Fibroblast of upper back skin (primary cell): ENCODE measurements around the gene ACAD10.
"Not testable (repeated sequence)": the region's sequence is repeated elsewhere in the genome, so short reads cannot be mapped to it uniquely, and the experiment has no call there.

Experiments
- DNase-seq: peaks from one replicate; pipeline ENCODE4 v3.0.0-alpha.2; 2013

Gene ACAD10

DNA sequence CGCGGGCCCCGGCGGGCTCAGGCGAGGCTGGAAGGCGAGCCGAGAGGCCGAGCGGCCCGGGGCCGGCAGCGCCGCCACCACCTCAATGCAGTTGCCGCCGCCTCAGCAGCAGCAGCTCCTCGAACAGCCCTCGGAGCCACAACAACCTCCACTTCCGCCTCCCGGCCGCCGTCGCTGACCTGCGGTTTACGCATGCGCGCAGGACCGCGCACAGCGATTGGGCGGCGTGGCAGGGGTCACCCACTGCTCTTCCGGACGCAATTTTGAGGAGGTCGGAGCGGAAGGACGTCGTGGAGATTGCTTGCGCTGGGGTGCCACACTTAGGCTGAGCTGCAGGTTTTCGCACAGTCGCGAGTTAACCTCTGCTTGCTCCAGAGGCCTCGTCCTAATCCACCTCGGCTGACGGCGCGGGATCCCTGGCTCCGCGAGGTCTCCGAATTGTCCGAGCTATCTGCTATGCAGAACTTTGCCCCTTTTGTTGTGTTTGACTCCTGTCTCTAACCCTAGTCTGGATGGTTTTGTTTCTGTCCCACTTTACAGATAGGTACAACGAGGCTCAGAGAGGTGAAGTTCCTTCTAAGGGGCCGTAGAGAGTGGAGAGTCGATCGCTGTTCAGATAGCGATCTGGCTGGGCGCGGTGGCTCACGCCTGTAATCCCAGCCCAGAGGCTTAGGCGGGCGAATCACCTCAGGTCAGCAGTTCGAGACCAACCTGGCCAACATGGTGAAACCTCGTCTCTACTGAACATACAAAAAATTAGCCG, at the start of gene ACAD10, which contains the start of gene BRAP:
ACAD10 (plus strand) TSS at position 243 of the 763 bp plus-strand sequence. CDS start 6,657 bp downstream, outside the sequence.
BRAP (minus strand) TSS at position 146 of the 763 bp plus-strand sequence. CDS start 164 bp downstream, outside the sequence.
- DNase-seq, result peak; percentile 92

DNA sequence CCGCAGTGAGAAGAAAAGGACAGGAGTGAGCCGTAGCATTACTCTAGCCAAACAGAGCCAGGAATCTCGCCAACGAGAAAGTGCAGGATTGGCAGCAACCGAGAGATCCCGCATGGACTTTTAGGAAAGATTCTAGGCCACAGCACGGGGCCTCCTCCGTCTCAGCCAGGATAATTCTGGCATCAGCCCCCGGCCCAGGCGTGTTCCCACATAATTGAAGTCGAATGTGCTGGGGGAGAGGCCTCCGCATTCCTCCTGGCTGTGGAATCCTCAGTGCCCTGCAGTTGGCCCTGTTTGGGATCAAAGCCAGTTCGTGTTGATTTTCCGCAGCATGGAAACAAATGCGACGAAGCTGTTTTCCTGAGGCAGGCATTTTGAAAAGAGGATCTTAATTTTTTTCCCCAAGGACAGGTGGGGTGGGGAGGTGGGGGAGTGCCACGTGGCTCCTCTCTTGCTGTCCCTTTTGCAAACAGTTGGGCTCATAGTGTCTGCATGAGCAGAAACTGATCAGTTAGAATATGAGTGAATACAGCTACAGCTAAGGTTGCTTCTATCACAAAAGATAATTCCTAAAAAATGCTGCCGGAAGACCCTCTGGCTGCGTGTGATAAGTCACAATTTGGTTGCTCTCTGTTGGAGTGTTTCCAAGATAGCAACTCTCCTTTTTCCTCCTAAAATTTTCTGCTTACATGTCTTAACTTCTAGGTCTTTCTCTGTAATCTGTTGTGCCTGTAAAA, 49.5 kb upstream of the ACAD10 start:
- DNase-seq, result peak; percentile 86

DNA sequence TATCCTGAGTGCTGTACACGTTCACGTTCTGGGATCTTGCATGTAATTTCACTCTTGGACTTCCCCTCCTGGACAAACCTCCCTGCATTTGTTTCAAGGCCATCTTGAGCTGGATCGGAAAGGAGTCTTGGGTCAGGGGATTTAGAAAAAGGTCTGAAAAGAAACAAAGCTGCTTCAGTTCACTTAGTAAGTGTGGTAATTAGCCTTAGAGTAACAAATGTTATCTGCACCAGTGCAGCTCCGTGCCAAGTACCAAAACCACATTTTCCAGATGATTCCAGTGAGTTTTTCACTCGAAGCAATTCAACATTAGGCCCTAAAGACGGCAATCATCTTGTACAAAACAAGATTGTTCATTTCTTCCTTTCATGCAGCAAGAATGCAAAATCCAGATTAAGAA, 47.3 kb upstream of the ACAD10 start:
- no peak for DNase-seq

DNA sequence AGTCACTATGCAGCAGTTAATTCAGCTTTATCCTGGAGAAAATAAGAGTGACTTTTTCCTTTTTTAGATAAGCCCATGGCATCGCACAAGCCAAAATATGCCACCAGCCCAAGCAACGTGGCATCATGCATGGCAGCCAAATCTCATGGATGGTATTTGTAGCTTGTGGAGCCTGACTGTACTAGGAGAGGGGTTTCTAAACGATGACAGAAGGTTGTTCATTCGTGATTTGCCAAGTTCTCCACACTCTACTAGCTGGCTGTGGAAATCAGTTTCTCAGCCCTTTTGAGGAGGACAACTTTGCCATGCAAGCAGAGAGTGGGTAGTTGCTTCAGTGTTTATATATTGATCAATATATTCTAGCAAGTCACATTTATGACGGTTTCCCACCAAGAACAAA, 45.3 kb upstream of the ACAD10 start:
- DNase-seq, result no peak

DNA sequence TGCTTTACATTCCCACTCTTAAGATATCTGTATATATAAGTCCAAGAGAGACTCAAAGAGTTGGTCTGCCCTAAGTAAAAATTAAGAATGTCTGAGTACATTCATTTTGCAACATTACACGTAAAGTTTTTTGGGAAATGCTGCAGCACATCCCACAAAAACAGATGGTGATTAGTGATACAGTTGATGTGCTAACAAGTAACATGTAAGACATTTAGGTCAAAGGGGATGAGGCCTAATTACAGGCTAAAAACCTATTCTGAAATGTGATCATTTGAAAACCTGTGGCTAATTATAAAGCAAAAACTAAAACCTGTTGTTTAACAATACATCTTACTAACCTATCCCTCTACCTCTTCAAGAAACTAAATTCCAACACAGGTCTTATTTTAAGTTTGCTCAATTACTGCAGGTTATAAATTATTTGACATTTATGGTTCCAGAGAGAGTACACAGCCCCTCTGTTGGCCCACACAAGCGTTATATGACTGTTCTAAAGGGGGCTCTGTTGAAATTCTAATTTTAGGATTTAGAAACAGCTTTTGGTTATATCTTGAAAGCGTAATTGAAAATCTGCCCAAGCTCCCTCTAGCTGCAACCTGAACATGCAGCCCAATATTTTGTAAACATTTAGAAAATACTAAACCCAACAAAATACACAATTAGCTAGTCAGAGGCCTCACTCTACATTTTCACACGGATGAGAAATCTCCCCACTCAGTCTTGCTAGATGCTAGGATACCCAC, 43.0 kb upstream of the ACAD10 start:
- no peak for DNase-seq

DNA sequence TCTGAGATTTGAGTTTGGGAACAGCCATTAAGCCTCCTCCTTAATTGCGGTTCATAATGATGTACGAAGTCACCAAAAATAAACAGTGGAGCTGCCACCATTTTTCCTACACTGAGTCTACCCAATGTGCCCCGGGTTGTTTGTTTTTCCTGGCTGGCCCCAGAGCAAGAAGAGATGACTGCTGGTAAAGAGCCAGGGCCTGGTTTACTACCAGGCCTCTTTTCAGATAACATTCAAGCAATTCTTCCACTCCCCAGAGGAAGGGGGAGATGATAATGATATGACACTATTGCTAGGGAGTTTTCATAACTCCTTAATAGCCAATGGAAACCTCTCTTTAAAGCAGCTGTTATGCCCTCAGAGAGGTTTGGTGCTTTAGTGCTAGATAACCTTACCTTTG, 42.4 kb upstream of the ACAD10 start:
- DNase-seq, result no peak

DNA sequence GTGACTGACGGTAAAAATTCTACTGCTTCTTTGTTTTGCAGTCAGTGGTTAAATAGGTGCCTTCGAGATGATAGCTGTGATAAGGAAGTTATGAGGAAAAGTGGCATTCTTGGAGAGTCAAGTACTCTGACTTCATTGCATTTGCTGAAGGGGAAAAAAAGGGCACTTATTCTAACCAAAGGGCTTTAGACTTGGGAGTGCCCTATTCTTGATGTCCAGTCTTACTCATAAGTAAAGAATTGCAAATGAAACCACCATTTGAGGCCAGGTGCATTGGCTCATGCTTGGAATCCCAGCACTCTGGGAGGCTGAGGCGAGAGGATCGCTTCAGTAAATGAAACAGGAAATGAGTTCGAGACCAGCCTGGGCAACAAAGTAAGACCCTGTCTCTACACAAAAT, 40.4 kb upstream of the ACAD10 start:
- no peak for DNase-seq

DNA sequence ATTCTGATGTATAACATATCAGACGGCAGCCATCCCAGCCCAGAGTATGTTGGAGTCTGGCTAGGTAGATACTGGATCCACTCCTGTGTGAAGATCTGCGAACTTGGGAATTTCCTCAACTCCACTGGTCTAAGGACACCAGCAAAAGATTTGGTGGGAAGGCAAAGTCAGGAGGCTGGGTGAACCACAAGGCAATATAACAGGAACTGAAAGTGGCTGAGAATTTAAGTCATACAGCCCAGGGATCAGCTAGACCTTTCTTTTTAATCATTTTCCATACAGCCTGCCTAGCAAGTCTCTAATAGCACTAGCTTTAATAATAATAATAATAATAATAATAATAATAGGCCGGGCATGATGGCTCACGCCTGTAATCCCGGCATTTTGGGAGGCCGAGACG, 34.9 kb upstream of the ACAD10 start:
- no peak for DNase-seq

DNA sequence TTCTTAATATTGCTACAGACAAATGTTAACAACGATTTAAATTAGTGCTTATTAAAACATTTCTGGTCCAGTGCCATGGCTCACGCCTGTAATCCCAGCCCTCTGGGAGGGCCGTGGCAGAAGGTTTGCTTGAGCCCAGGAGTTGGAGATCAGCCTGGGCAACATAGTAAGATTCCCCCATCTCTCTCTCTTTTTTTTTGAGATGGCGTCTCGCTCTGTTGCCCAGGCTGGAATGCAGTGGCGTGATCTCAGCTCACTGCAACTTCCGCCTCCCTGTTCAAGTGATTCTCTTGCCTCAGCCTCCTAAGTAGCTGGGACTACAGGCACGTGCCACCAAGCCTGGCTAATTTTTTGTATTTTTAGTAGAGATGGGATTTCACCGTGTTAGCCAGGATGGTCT, 33.3 kb upstream of the ACAD10 start:
- DNase-seq, result not testable (repeated sequence)

DNA sequence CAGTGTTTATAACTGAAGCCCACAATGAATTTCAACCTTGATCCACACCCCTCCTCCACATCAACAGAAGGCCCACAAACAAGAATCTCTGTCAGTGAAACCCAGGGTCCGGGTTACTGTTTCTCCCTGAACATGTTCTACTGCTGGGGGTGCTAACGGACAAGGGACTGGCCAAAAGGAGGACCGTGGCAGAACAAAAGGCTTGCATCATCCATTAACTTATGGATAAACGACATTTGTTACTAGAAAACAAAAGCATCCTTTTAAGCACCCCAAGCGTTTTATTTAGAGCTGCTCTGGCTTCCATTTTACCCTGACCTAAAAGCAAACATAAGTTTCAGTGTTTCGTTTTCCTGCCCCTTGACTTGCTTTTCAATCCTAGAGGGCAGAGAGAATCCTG, 32.3 kb upstream of the ACAD10 start:
- no peak for DNase-seq

DNA sequence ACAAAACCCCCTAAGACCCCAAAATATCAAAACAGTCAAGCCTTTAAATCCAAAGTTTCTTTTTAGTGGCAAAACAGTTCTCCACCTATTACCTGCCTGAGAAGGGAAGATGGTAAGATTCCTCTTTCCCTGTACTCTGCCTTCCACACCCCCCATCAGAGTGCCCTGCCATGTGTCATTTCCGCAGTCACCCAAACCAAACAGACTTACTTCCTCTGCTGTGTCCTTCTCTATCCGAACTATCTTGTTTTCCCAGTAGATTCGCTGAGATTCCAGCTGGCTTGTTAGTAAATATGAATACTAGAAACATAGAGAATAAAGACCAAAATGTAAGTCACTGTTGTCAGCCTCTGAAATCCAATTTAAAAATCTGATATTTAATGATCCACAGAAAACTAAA, 30.5 kb upstream of the ACAD10 start:
- no peak for DNase-seq

DNA sequence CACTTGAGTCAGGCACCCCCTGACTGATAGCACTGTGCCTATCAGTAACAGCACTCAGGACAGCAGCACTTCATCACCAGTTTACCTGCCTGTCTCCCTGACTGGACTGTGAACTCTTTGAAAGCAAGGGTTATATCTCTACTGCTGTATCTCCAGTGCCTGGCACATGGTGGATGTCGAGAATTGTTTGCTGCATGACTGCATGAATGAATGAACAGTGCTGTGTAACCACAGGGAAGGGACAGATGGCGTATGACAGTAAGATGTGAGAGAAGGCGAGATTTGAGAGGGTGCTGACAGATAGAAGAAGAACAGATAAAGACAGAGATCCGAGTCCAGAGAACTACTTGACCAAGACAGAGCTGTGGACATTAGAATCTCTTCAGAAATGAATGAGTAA, 29.8 kb upstream of the ACAD10 start:
- DNase-seq, result no peak

DNA sequence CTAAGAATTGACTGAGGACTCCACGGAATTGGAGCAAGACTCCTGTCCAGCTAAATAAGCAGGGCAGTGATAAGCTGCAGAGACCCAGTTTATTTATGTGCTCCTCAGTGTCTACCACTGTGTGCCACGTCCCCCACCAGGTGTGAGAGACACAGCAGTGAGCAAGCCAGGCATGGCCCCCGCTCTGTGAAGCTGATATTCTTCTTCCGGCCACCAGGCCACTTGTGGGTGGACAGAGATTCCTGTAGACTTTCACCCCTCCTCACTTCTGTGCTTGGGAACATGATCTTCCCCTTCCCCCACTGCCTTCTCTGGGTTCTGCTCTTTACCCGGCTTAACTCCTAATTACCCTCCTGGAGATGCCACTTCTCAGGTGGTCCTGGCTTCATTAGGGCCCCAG, 21.4 kb upstream of the ACAD10 start:
- DNase-seq, result no peak

DNA sequence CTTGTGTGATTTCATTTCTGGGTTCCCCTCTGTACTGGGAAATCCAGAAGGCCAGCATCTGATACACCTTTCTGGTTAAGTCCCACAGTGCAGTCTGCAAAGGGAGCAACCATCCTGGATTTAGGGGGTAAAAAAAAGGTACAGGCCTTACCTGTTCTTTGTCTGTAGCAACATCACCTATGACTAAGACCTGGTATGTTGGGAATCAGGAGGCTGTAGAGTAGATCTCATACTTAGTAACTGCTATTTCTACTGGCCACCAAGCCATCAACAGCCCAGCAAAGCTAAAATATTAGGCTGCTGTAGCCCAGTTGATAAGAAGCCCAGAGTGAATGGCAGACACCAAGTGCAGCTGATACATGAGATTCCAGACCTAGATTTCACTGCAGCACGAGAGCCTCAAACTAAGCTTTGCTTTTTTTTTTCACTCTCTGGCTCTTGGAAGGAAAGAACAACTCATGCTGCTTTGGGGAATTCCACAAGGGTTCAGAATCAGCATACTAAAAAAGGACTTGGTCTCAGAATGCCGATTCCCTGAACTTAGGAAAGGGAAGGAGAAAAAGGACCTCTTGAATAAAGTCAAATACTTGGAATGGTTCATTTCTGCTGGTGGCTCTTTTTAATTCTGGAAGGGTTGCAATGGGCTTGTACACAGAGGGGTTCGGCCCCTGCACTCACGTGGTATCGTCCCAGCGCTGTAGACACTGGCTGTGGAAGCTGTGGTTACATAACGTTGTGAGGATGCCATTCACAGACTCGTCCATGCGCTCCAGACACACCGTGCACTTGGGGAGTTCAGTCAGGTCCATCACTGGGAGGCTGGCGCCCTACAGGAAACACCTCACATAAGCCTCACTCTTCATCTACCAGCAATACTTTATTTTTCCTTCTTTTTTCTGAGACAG, 20.6 kb upstream of the ACAD10 start:
- DNase-seq, result no peak

DNA sequence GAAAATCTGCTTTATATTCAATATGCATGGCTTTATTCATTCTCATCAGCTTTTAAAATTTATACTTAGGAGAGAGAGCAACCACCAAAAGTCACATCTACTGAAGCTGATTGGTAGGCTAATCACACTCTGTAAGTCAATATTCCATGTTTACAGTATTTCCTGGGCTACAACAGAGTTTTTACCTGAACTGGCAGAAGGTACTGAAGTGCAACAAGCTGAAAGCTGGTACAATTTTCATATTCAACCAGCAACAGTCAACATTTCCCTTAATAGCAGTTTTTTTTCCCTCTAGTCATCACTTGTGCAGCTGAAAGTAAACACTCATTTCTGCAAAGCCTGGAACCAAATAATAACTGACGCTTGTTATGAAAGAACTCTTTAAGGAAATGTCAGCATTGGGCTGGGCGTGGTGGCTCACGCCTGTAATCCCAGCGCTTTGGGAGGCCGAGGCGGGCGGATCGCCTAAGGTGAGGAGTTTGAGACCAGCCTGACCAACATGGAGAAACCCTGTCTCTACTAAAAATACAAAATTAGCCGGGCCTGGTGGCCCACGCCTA, 13.0 kb upstream of the ACAD10 start:
- no peak for DNase-seq

DNA sequence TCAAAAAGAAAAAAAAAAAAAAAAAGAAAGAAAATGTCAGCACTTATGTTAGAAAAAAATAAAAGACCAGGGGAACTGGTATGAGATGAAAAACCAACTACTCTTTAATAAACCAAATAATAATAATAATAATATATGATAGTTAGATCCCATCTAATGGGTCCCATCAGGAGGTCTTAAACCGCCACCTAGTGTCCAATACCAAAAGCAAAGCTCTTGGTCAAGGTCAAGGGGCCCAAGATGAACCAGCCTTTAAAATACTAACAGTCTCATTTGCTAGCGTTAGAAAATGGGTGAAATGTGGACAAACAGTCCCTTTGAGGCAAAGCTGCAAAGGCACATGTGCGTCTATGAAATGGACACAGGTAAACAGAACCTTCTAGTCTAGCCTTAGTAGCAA, 12.3 kb upstream of the ACAD10 start:
- peak; percentile 18 for DNase-seq

DNA sequence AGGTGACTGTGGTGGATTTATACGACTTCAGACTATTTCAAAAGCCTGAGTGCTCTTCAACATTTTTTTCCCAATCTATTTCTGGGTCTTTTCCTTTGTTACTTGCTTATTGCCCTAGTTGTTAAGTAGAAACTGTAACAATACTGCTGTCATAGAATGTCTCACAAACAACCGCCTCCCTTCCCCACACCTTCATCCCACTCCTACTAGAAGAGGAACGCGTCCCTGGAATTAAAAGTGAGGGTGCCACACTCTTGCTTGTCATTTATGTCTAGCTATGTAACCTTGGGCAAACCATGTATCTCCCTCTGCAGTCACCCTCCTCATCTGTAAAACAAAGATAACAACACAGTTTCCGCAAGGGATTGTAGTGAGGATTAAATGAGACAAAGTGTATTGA, 8.7 kb upstream of the ACAD10 start:
- no peak for DNase-seq

DNA sequence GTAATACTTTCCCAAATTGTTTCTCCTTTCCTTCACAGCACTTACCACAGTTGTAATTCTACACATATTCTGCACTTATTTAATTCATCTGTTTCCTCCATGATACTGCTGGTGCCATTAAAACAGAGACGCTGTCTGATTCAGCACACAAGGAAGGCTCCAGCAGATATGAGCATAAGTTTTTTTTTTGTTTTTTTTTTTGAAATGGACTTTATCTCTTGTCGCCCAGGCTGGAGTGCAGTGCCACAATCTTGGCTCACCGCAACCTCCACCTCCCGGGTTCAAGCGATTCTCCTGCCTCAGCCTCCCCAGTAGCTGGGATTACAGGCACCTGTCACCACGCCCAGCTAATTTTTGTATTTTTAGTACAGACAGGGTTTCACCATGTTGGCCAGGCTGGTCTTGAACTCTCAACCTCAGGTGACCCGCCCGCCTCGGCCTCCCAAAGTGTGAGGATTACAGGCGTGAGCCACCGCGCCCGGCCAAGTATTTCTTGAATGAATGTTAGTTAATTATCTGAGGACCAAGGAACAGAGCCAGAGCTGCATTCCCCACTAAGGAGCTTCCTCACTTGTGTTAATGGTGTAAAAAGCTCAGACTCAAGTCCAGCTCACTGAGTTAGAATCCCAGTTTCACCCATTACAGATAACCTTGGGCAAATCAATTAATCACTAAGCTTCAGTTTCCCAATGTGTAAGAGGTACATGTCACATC, 1.2 kb upstream of the ACAD10 start:
- not testable (repeated sequence) for DNase-seq

DNA sequence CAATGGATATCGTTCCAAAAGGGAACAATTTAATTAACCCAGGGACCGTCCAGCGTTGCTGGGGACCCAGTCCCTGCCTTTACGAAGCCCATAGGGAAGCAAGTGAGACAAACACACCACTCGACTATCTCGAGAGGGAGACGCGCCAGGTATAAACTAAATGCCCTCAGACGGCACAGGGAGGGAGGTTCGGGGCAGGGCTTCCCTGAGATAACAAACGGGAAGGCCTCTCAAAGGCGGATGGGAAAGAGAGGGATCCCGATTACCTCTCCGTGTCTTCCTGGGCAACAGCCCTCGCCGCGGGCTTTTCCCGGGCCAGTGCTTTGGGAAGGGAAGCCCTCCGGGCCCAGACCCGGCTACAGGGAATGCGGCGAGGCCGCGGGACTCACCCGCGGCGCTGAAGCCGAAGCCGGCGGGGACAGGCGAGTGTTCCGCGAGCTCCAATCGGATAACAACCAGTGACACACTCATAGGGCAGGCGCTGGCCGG, 487 bp upstream of the ACAD10 start:
- no peak for DNase-seq

DNA sequence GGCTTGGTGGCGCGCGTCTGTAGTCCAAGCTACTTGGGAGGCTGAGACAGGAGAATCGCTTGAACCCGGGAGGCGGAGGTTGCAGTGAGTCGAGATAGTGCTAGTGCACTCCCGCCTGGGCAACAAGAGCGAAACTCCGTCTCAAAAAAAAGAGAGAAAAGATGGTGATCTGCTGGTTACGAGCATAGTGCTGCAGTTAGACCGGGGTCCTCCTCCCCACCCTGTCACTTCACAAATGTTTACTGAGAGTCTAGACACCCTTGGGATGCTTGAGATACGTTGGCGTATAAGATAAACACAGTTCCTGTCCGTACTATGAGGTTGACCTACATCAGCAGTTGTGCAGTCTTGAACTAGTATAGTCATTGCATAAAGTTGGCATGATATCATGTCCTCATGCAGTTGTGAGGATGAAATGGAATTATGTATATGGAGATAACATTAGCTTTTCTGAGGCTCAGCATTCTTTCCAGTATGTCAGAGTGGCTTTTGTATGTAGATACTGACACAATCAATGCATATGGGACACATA, 787 bp downstream of the ACAD10 start:
- DNase-seq, result no peak

DNA sequence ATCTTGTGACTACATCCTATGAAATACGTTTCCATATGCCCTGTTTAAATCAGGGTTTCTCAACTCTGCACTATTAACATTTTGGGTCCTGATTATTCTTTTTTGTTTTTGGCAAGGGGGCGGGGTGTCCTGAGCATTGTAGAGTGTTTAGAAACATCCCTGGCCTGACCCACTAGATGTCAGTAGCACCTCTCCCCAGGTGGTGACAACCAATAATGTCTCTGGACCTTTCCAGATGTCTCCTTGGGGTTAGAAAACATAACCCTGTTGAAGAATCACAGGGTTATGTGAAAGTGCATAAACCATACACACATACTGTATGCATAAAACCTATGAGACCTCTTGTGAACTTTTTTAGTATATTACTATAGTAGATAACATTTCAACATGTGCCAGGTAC, 1.4 kb downstream of the ACAD10 start:
- DNase-seq, result no peak
